Osteocyte (in vitro differentiated cells): ENCODE measurements around the gene SHC2. TPM values are rescaled to one million over a fixed set of nuclear protein-coding genes. Genes with fewer than 3 reads are reported as not detected.
A peak's percentile ranks its signal among the peaks of the same experiment; 100 is the strongest.

Source experiments
- DNase-seq: peaks from one replicate; pipeline ENCODE4 v3.0.0; 2021; ENCODE audit warnings: mixed read lengths; ENCODE audit not compliant: unreplicated experiment; ENCODE audit errors: extremely low spot score
- H3K27ac Mint-ChIP-seq: one replicate; pipeline ENCODE4 v1.8.0; 2021; ENCODE audit warnings: mild to moderate bottlenecking, mixed read lengths; ENCODE audit not compliant: unreplicated experiment
- H3K27me3 Mint-ChIP-seq: one replicate; pipeline ENCODE4 v1.8.0; 2021; ENCODE audit warnings: mixed read lengths; ENCODE audit not compliant: unreplicated experiment
- H3K36me3 Mint-ChIP-seq: one replicate; pipeline ENCODE4 v1.8.0; 2021; ENCODE audit warnings: mixed read lengths; ENCODE audit not compliant: unreplicated experiment
- H3K4me1 Mint-ChIP-seq: one replicate; pipeline ENCODE4 v1.8.0; 2021; ENCODE audit warnings: mixed read lengths; ENCODE audit not compliant: unreplicated experiment
- H3K4me3 Mint-ChIP-seq: one replicate; pipeline ENCODE4 v1.8.0; 2021; ENCODE audit warnings: mild to moderate bottlenecking, moderate library complexity, mixed read lengths; ENCODE audit not compliant: unreplicated experiment
- H3K9me3 Mint-ChIP-seq: one replicate; pipeline ENCODE4 v1.8.0; 2021; ENCODE audit warnings: mixed read lengths; ENCODE audit not compliant: unreplicated experiment
- total RNA-seq: library from RNA; stranded (reverse); gene quantifications from 2 replicates; pipeline ENCODE4 v1.2.1, GENCODE V29; 2021
- TF ChIP-seq, protein P1 (sequence below): fragments of 200-600 bp; sonication (generic); IDR thresholded peaks from 2 replicates; pipeline ENCODE4 v1.5.0; 2021; ENCODE audit warnings: antibody characterized with exemption, mild to moderate bottlenecking, moderate library complexity

The SHC2 gene
- total RNA-seq, 1 donor from 2014 or later, result 61.7 TPM

DNA sequence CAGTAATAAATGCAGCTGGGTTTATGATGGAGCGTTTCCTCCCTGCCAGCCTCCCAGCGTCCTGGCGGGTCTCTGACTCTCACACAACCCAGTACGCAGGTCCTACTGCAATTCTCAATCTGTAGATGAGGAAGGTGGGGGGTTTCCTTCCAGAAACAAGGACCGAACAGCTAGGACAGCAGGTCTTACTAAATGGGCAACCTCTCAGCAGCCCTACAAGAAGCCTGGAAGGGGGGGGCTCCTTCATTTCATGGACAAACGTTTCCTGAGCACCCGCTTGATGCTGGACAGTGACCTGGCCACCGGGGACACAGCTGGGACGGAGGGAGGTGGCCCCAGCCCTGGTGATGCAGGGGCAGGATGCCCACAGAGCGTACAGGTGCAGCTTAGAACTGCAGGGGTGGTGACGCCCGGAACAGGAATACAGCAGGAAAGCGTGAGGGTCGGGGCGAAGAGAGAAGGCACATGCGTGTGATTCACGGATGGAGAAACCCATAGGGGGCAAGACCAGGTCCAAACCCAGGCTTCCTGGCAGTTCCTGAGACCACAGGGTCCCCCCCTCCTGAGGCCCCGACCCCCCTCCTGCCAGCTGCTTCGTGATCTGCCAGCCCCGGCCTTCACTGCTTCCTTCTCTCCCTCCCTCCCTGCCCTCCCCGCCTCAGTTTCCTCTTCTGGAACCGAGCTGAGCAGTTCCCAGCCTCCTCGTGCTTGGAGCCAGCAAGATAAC lies 51.2 kb downstream of the SHC2 start:
- TF ChIP-seq, protein P1, sequence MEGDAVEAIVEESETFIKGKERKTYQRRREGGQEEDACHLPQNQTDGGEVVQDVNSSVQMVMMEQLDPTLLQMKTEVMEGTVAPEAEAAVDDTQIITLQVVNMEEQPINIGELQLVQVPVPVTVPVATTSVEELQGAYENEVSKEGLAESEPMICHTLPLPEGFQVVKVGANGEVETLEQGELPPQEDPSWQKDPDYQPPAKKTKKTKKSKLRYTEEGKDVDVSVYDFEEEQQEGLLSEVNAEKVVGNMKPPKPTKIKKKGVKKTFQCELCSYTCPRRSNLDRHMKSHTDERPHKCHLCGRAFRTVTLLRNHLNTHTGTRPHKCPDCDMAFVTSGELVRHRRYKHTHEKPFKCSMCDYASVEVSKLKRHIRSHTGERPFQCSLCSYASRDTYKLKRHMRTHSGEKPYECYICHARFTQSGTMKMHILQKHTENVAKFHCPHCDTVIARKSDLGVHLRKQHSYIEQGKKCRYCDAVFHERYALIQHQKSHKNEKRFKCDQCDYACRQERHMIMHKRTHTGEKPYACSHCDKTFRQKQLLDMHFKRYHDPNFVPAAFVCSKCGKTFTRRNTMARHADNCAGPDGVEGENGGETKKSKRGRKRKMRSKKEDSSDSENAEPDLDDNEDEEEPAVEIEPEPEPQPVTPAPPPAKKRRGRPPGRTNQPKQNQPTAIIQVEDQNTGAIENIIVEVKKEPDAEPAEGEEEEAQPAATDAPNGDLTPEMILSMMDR, result no peak
- Mint-ChIP-seq H3K36me3 (no peaks in the 10 kb centered on the region), H3K4me3 (peak overlapping the region; percentile 76), H3K27me3 (peaks cover 5% of the 10 kb centered on the region), H3K9me3 (no peaks in the 10 kb centered on the region), H3K27ac (no peak overlapping the region), H3K4me1 (peaks cover 6% of the 10 kb centered on the region)
- DNase-seq, result no peak

DNA sequence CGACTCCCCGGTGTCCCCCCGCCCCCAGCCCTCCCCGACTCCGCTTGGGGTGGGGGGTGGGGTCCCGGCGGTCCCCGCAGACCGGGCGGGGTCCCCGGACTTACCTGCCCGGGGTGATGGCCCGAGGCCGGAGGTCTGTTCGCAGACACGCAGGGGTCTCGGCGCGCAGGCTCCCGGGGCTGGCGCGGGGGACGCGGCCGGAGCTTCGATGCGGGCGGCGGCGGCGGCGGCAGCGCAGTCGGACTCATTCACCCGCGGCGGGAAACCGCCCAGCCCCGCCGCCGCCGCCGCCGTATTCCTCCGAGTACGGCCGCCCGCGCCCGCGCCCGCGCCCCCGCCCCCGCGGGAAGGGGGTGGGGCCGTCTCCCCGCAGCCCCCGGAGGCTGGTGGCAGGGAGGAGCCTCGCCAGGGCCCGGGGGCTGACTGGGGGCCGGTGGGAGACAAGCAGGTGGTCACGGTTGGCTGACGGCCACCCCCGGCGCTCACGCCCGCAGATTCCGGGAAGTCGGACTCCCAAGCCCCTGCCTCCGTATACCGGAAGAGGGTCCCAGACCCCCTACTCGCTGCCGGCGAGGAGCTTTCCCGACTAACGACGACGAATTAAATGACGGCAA lies 51.8 kb downstream of the SHC2 start, which contains the start of gene C2CD4C:
C2CD4C (minus strand) TSS at position 246 of the 614 bp plus-strand sequence. CDS start 786 bp downstream, outside the sequence.
- peak within 1 kb of the TSS; percentile 76 for H3K4me3 Mint-ChIP-seq
- no peaks in the 10 kb centered on the region for H3K36me3 Mint-ChIP-seq
- H3K9me3 Mint-ChIP-seq, result no peaks in the 10 kb centered on the region
- DNase-seq, result no peak
- H3K27me3 Mint-ChIP-seq, result peaks cover 5% of the 10 kb centered on the region
- TF ChIP-seq, protein P1, result no peak
- peaks cover 6% of the 10 kb centered on the region for H3K4me1 Mint-ChIP-seq
- H3K27ac Mint-ChIP-seq, result no peak within 1 kb of the TSS

DNA sequence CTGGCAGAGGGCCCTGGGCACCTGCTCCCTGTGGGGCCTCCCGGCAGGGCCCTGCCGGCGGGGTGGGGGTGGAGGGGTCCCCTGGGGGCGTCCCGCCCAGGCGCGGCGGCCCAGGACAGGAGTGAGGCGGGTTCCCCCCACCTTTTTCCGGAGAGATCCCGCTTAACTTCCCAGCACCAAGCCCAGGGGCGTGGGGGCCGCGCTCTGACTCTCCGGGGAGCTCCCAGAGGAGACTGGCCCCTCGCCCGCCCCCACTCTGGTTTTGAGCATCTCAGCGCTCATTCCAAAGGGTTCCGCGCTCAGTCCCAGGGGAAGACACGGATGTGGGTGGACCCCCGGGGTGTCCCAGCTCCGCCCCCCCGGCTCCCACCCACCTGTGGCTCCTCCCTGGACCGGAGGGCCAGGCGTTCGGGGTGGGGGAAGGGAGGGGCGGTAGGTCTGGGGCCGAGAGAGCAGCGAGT lies 52.4 kb downstream of the SHC2 start:
- TF ChIP-seq, protein P1, result no peak
- Mint-ChIP-seq H3K27ac (no peak overlapping the region), H3K36me3 (no peaks in the 10 kb centered on the region), H3K9me3 (no peaks in the 10 kb centered on the region), H3K4me1 (peaks cover 6% of the 10 kb centered on the region), H3K4me3 (no peak overlapping the region), H3K27me3 (peaks cover 5% of the 10 kb centered on the region)
- no peak for DNase-seq

DNA sequence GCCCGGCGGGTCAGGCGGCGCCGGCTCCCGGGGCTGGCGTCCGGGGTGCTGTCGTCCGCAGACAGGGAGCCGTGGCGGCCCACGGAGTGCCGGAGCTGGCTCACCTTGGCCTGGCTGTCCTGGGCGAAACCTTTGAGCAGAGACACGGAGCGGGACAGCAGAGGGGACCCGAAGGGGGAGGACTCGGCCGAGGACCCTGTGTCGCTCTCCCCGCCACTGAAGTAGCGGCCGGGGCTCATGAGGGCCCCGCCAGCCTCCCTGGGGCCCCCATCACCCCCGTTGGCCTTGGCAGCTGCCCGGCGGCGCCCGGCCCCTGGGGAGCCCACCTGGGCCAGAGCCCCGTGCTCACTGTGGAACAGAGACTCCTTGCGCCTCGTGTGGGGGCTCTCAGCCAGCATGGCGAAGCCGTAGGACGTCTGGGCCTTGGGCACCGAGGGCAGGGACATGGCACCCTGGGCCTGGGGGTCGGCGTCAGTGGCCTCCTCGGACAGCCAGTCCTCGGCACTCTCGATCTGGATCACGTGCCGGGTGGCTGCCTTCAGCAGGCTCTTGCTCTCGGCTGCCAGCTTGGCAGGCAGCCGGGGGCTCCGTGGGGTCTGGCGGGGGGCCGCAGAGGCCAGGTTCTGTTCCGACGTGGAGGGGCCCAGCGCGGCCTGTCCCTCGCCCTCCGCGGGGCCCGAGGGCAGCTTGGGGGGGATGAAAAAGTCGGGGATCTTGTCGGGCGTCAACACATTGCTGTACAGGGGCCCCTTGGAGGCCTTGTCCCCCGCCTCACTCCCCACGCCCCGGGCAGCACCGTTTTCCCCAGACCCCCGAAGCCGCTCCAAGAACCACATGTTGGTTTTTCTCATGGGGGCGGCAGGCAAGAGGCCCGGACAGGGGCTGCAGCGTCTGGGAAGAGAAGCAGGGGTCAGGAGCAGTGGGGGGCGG lies 53.1 kb downstream of the SHC2 start:
- H3K4me1 Mint-ChIP-seq, result peaks cover 6% of the 10 kb centered on the region
- TF ChIP-seq, protein P1, result no peak
- no peaks in the 10 kb centered on the region for H3K9me3 Mint-ChIP-seq
- no peaks in the 10 kb centered on the region for H3K36me3 Mint-ChIP-seq
- no peak overlapping the region for H3K4me3 Mint-ChIP-seq
- DNase-seq, result no peak
- no peak overlapping the region for H3K27ac Mint-ChIP-seq
- peaks cover 8% of the 10 kb centered on the region for H3K27me3 Mint-ChIP-seq
